ENCODE results near the gene LST1.

Gene LST1

GRCh38 chr6:31573239-31574105 lies 12.6 kb upstream of the LST1 start:
- DNase-seq (ENCODE audit: low read depth), result no peak
- TF ChIP-seq CTCF (conservative IDR thresholded peaks at IDR 0.05; ENCODE audit: control insufficient read depth, insufficient read depth, low read depth, low read length), result no peak
- no peak overlapping the region for H3K4me3 ChIP-seq (ENCODE audit: control insufficient read depth, low read depth, low read length)

GRCh38 chr6:31574106-31575061 lies 11.7 kb upstream of the LST1 start:
- no peak for DNase-seq (ENCODE audit: low read depth)
- no peak for TF ChIP-seq CTCF (conservative IDR thresholded peaks at IDR 0.05; ENCODE audit: control insufficient read depth, insufficient read depth, low read depth, low read length)
- no peak overlapping the region for H3K4me3 ChIP-seq (ENCODE audit: control insufficient read depth, low read depth, low read length)

DNA sequence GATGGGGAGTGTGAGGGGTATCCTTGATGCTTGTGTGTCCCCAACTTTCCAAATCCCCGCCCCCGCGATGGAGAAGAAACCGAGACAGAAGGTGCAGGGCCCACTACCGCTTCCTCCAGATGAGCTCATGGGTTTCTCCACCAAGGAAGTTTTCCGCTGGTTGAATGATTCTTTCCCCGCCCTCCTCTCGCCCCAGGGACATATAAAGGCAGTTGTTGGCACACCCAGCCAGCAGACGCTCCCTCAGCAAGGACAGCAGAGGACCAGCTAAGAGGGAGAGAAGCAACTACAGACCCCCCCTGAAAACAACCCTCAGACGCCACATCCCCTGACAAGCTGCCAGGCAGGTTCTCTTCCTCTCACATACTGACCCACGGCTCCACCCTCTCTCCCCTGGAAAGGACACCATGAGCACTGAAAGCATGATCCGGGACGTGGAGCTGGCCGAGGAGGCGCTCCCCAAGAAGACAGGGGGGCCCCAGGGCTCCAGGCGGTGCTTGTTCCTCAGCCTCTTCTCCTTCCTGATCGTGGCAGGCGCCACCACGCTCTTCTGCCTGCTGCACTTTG lies 10.7 kb upstream of the LST1 start, which contains the start of gene TNF:
Gene TNF, plus strand, starts transcription at position 231 of the 567 bp plus-strand sequence. Its CDS starts 177 bp downstream, at position 408.
- DNase-seq (ENCODE audit: low read depth), result no peak
- no peak for TF ChIP-seq CTCF (conservative IDR thresholded peaks at IDR 0.05; ENCODE audit: control insufficient read depth, insufficient read depth, low read depth, low read length)
- H3K4me3 ChIP-seq (ENCODE audit: control insufficient read depth, low read depth, low read length), result no peak within 1 kb of the TSS

DNA sequence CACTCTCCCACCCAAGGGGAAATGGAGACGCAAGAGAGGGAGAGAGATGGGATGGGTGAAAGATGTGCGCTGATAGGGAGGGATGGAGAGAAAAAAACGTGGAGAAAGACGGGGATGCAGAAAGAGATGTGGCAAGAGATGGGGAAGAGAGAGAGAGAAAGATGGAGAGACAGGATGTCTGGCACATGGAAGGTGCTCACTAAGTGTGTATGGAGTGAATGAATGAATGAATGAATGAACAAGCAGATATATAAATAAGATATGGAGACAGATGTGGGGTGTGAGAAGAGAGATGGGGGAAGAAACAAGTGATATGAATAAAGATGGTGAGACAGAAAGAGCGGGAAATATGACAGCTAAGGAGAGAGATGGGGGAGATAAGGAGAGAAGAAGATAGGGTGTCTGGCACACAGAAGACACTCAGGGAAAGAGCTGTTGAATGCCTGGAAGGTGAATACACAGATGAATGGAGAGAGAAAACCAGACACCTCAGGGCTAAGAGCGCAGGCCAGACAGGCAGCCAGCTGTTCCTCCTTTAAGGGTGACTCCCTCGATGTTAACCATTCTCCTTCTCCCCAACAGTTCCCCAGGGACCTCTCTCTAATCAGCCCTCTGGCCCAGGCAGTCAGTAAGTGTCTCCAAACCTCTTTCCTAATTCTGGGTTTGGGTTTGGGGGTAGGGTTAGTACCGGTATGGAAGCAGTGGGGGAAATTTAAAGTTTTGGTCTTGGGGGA lies 10.0 kb upstream of the LST1 start:
- TF ChIP-seq CTCF (conservative IDR thresholded peaks at IDR 0.05; ENCODE audit: control insufficient read depth, insufficient read depth, low read depth, low read length), result no peak
- H3K4me3 ChIP-seq (ENCODE audit: control insufficient read depth, low read depth, low read length), result no peak overlapping the region
- no peak for DNase-seq (ENCODE audit: low read depth)

DNA sequence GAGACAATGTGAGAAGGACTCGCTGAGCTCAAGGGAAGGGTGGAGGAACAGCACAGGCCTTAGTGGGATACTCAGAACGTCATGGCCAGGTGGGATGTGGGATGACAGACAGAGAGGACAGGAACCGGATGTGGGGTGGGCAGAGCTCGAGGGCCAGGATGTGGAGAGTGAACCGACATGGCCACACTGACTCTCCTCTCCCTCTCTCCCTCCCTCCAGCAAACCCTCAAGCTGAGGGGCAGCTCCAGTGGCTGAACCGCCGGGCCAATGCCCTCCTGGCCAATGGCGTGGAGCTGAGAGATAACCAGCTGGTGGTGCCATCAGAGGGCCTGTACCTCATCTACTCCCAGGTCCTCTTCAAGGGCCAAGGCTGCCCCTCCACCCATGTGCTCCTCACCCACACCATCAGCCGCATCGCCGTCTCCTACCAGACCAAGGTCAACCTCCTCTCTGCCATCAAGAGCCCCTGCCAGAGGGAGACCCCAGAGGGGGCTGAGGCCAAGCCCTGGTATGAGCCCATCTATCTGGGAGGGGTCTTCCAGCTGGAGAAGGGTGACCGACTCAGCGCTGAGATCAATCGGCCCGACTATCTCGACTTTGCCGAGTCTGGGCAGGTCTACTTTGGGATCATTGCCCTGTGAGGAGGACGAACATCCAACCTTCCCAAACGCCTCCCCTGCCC lies 9.0 kb upstream of the LST1 start:
- no peak for TF ChIP-seq CTCF (conservative IDR thresholded peaks at IDR 0.05; ENCODE audit: control insufficient read depth, insufficient read depth, low read depth, low read length)
- no peak overlapping the region for H3K4me3 ChIP-seq (ENCODE audit: control insufficient read depth, low read depth, low read length)
- DNase-seq (ENCODE audit: low read depth), result no peak

All from fibroblast of mammary gland (primary cell).